HepG2 (cell line): ENCODE results near the gene NEIL1. TPM values are rescaled to one million over a fixed set of nuclear protein-coding genes. Genes with fewer than 3 reads are reported as not detected.

ENCODE experiments used
- BCL6 ChIP-seq: IDR thresholded peaks from 2 replicates; pipeline ENCODE4 v1.6.1; 2016; ENCODE audit warnings: missing genetic modification reagents, missing compliant biosample characterization
- CHCHD3 ChIP-seq: sonication (generic); formaldehyde crosslinking; IDR thresholded peaks from 2 replicates; pipeline ENCODE4 v1.8.0; 2022; ENCODE audit warnings: mild to moderate bottlenecking, missing genetic modification reagents, moderate library complexity
- DNMT3B ChIP-seq: conservative IDR thresholded peaks from 2 replicates; pipeline ENCODE4 v1.6.1; 2016; ENCODE audit warnings: missing biosample characterization, control low read depth
- GLI4 ChIP-seq: sonication (generic); formaldehyde crosslinking; IDR thresholded peaks from 2 replicates; pipeline ENCODE4 v1.5.1; 2020; ENCODE audit warnings: missing genetic modification reagents, mild to moderate bottlenecking, moderate library complexity, borderline replicate concordance
- HIVEP1 ChIP-seq: sonication (generic); formaldehyde crosslinking; IDR thresholded peaks from 2 replicates; pipeline ENCODE4 v1.4.0; 2020; ENCODE audit warnings: mild to moderate bottlenecking, missing genetic modification reagents
- HMG20B ChIP-seq: conservative IDR thresholded peaks from 2 replicates; pipeline ENCODE4 v1.6.1; 2016; ENCODE audit warnings: missing genetic modification reagents, missing compliant biosample characterization
- NR2C2 ChIP-seq: sonication (generic); formaldehyde crosslinking; IDR thresholded peaks from 2 replicates; pipeline ENCODE4 v1.4.0; 2020; ENCODE audit warnings: missing genetic modification reagents, mild to moderate bottlenecking, moderate library complexity, borderline replicate concordance
- PAF1 ChIP-seq: IDR thresholded peaks from 2 replicates; pipeline ENCODE4 v1.6.1; 2016; ENCODE audit warnings: missing genetic modification reagents, missing compliant biosample characterization
- PRDM10 ChIP-seq: sonication (generic); formaldehyde crosslinking; IDR thresholded peaks from 2 replicates; pipeline ENCODE4 v1.4.0; 2020; ENCODE audit warnings: low read depth, missing genetic modification reagents
- RXRA ChIP-seq: sonication (generic); formaldehyde crosslinking; IDR thresholded peaks from 2 replicates; pipeline ENCODE4 v1.5.1; 2020; ENCODE audit warnings: missing genetic modification reagents
- SETDB1 ChIP-seq: sonication (generic); formaldehyde crosslinking; IDR thresholded peaks from 2 replicates; pipeline ENCODE4 v1.5.1; 2020; ENCODE audit warnings: missing genetic modification reagents, mild to moderate bottlenecking, borderline replicate concordance
- SKI ChIP-seq: fragments of 450-650 bp; IDR thresholded peaks from one replicate; pipeline ENCODE4 v1.6.1; 2018; ENCODE audit warnings: mild to moderate bottlenecking; ENCODE audit not compliant: partially characterized antibody
- ZMYM3 ChIP-seq: sonication (generic); formaldehyde crosslinking; IDR thresholded peaks from 2 replicates; pipeline ENCODE4 v1.5.1; 2020; ENCODE audit warnings: mild to moderate bottlenecking, missing genetic modification reagents
- ZNF232 ChIP-seq: sonication (generic); formaldehyde crosslinking; IDR thresholded peaks from 2 replicates; pipeline ENCODE4 v1.4.0; 2020; ENCODE audit warnings: missing genetic modification reagents, borderline replicate concordance
- ZNF234 ChIP-seq: sonication (generic); formaldehyde crosslinking; conservative IDR thresholded peaks from 2 replicates; pipeline ENCODE4 v1.5.1; 2020; ENCODE audit warnings: mild to moderate bottlenecking, missing genetic modification reagents
- ZNF282 ChIP-seq: fragments of 450-650 bp; IDR thresholded peaks from 2 replicates; pipeline ENCODE4 v1.6.1; 2018; ENCODE audit not compliant: partially characterized antibody
- ZNF367 ChIP-seq: sonication (generic); formaldehyde crosslinking; IDR thresholded peaks from 2 replicates; pipeline ENCODE4 v1.4.0; 2020; ENCODE audit warnings: missing genetic modification reagents, borderline replicate concordance
- ZNF687 ChIP-seq: sonication (generic); formaldehyde crosslinking; IDR thresholded peaks from 2 replicates; pipeline ENCODE4 v1.5.1; 2020; ENCODE audit warnings: mild to moderate bottlenecking, missing genetic modification reagents, moderate library complexity
- ZNF724P ChIP-seq: sonication (generic); formaldehyde crosslinking; IDR thresholded peaks from 2 replicates; pipeline ENCODE4 v1.8.0; 2022; ENCODE audit warnings: missing genetic modification reagents, borderline replicate concordance
- polyA plus RNA-seq, 8 experiments: library from polyadenylated mRNA; depleted of rRNA in 3 of 8; stranded (reverse) in 7 of 8; unstranded in 1 of 8; fragments of >200 nt; fragmentation: Illumina TruSeq in 4 of 8; extraction: Trizol in 4 of 8; gene quantifications; 2 replicates each; pipeline versions ENCODE4 v1.2.1 to v1.2.3, GENCODE V29; 2011 to 2016; ENCODE audit warnings: low read depth in 4 of 8, missing spikeins in 1 of 8, mixed read lengths in 1 of 8; ENCODE audit not compliant: insufficient read depth in 1 of 8
- total RNA-seq, 5 experiments: library from RNA; depleted of rRNA; stranded (reverse); fragments of >200 nt; fragmentation: Illumina TruSeq; extraction: Trizol; gene quantifications; 2 replicates each; pipeline ENCODE4 v1.2.3, GENCODE V29; 2016; ENCODE audit warnings: low read depth in 1 of 5
- TF ChIP-seq, protein P1 (sequence below): sonication (generic); formaldehyde crosslinking; IDR thresholded peaks from 2 replicates; pipeline ENCODE4 v1.9.0; 2022; ENCODE audit warnings: missing genetic modification reagents, mild to moderate bottlenecking, borderline replicate concordance

Gene NEIL1
- total and polyA plus RNA-seq, 2 of the 13 experiments (the other 11 are each of a cell fraction or from before 2014, with no cell fraction given): 10.4 to 15.5 TPM

DNA sequence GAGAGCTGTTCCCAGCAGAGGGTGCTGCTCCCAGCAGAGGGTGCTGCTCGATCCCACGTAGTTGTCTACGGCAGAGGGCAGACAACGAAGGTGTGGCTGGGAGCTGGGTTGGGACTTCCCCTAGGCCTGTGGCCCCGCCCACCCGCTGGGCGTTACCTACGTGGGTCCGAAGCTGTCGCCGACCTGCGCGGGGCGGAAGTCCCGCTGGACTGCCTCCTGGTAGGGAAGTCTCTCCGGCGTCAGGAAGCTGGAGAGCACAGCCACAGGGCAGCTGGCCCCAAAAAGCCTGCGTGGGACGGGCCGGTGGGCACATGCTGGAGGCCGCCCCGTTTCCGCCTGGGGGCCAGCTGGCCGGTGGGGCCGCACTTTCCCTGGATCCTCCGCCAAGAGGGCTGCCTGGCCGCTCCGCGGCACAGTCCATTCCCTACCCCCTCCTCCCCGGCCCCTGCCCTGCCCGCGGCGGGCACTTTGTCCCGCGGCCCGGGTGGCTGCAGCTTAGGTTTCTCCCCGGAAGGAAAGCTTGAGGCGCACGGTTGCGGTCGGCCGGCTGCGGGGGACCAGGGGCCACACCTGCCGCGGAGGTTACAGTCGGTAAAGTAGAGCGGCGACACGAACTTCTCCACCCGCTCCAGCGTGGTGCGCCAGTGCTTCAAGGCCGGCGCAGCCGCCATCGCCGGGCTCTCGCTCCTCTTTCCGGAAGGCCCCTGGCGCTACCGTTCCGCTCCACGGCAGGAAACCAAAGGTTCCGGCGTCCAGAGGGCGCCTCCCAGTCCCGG is 21.3 kb downstream of the NEIL1 start, which contains the start of gene MAN2C1 (continued):
- 0 out of 2 replicates have a peak, but pooled peaks have one; percentile 51 for TF ChIP-seq ZMYM3 (CRISPR knock-in tag)
- TF ChIP-seq, protein P1, sequence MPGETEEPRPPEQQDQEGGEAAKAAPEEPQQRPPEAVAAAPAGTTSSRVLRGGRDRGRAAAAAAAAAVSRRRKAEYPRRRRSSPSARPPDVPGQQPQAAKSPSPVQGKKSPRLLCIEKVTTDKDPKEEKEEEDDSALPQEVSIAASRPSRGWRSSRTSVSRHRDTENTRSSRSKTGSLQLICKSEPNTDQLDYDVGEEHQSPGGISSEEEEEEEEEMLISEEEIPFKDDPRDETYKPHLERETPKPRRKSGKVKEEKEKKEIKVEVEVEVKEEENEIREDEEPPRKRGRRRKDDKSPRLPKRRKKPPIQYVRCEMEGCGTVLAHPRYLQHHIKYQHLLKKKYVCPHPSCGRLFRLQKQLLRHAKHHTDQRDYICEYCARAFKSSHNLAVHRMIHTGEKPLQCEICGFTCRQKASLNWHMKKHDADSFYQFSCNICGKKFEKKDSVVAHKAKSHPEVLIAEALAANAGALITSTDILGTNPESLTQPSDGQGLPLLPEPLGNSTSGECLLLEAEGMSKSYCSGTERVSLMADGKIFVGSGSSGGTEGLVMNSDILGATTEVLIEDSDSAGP (CRISPR knock-in tag): peak; percentile 94
- no peak for TF ChIP-seq ZNF232
- 0 out of 2 replicates have a peak, but pooled peaks have one; percentile 52 for TF ChIP-seq ZNF234 (CRISPR knock-in tag)
- TF ChIP-seq RXRA (CRISPR knock-in tag): peak; percentile 65
- TF ChIP-seq SETDB1 (CRISPR knock-in tag): no peak
- TF ChIP-seq PAF1 (CRISPR knock-in tag): no peak
- TF ChIP-seq GLI4 (CRISPR knock-in tag): peak; percentile 91; the same call in 1 of the 2 replicates
- TF ChIP-seq PRDM10 (CRISPR knock-in tag): peak; percentile 78
- TF ChIP-seq HIVEP1 (CRISPR knock-in tag): peak; percentile 34; the same call in 1 of the 2 replicates
- no peak for TF ChIP-seq ZNF282
- peak; percentile 58; the same call in 1 of the 2 replicates for TF ChIP-seq CHCHD3 (CRISPR knock-in tag)
- TF ChIP-seq ZNF687 (CRISPR knock-in tag): peak; percentile 91
- peak; percentile 51; the same call in 1 of the 2 replicates for TF ChIP-seq HMG20B
- no peak for TF ChIP-seq ZNF724P (CRISPR knock-in tag)
- TF ChIP-seq NR2C2: peak; percentile 60
- no peak for TF ChIP-seq DNMT3B (CRISPR knock-in tag)
- TF ChIP-seq BCL6 (CRISPR knock-in tag): peak; percentile 56
- no peak; the same call in none of the 2 replicates for TF ChIP-seq ZNF367 (CRISPR knock-in tag)
- TF ChIP-seq SKI: peak; percentile 74
